ENCODE data around the gene CDC23. TPM values are rescaled to one million over a fixed set of nuclear protein-coding genes. Genes with fewer than 3 reads are reported as not detected.
A peak's percentile ranks its signal among the peaks of the same experiment; 100 is the strongest.

CDC23 gene
- total RNA-seq, 1 donor from 2014 or later, result 14.2 TPM

DNA sequence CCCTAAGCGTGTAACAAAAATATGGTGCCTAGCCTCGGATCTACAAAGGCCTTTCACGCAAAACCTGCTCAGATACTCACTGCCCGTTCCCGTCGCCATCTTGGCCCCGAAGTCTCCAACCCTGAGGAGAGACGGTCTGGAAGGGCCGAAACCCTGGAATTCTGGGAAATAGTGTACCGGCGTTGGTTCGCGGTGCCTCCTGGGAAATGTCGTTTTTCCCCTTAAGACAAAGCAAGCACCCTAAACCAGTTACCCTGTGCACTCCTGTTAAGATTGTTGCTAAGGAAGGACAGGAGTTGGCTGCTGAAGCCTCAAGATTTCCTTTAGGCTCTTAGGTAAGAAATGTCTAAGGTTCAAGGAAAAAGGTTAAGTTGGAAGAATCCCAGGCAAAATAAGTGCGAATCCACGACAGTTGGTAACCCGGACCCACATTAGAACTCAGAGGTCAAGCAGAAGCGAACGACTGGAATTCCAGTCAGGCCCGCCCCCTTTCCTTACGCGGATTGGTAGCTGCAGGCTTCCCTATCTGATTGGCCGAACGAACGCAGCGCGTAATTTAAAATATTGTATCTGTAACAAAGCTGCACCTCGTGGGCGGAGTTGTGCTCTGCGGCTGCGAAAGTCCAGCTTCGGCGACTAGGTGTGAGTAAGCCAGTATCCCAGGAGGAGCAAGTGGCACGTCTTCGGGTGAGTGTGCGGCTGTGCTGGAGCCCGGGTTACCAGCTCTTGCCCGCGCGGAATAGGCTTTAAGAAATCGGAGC lies 34.4 kb downstream of the CDC23 start, which contains the start of the genes BRD8 and KIF20A:
BRD8 (minus strand) TSS at position 115 of the 761 bp plus-strand sequence; CDS start at position 99, 16 bp downstream.
KIF20A (plus strand) TSS at position 597 of the 761 bp plus-strand sequence. CDS start 569 bp downstream, outside the sequence.
- intact Hi-C loops (cut with DNase I), result no loop called here
- peaks cover 25% of the 10 kb centered on the region for H3K4me1 ChIP-seq
- H3K36me3 ChIP-seq, result peaks cover 0 to 18% of the 10 kb centered on the region in 2 donors
- peak in 1 of 2 donors; percentile 96 for DNase-seq (ENCODE audit: extremely low spot score in 2 of 2)
- H3K4me3 ChIP-seq, result peak within 1 kb of the TSS; percentile 72 to 94
- TF ChIP-seq POLR2A (IDR thresholded peaks at IDR 0.05) (peak in 1 of 2 donors; percentile 22), POLR2AphosphoS5 (IDR thresholded peaks at IDR 0.05; ENCODE audit: insufficient read depth in 1 of 2, low read depth in 1 of 2) (peak; percentile 60 to 99)
- TF ChIP-seq, protein P1, sequence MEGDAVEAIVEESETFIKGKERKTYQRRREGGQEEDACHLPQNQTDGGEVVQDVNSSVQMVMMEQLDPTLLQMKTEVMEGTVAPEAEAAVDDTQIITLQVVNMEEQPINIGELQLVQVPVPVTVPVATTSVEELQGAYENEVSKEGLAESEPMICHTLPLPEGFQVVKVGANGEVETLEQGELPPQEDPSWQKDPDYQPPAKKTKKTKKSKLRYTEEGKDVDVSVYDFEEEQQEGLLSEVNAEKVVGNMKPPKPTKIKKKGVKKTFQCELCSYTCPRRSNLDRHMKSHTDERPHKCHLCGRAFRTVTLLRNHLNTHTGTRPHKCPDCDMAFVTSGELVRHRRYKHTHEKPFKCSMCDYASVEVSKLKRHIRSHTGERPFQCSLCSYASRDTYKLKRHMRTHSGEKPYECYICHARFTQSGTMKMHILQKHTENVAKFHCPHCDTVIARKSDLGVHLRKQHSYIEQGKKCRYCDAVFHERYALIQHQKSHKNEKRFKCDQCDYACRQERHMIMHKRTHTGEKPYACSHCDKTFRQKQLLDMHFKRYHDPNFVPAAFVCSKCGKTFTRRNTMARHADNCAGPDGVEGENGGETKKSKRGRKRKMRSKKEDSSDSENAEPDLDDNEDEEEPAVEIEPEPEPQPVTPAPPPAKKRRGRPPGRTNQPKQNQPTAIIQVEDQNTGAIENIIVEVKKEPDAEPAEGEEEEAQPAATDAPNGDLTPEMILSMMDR (IDR thresholded peaks at IDR 0.05), result no peak
- peak within 1 kb of the TSS; percentile 86 for H3K27ac ChIP-seq
- H3K9me3 ChIP-seq, result no peaks in the 10 kb centered on the region
- H3K27me3 ChIP-seq, result no peaks in the 10 kb centered on the region

DNA sequence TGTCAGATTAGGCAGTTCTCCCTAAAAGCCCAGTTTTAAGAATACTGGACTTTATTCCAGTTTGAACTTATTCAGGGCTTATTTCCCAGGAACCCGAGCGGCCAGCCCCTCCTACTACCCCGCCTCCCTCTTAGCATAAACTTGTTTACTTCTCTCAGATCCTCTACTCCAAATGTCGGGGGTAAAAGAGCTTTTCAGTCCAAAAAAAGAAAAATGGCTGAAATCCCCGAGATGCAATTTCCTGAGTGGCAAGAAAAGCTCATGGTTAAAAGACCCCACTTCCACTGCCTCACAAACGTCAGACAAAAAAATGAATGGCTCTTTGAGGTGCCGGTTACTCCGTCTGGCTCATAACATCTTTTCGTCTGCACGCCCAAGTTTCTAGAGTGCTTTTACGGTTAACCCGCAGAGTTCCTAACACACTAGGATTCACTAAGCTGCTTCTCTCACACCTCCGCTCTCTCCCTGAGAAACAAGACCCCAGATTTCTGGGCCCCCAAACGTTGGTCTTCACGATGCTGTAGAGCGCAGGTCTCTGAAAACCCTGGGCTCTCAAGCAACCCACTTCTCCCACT lies 35.1 kb downstream of the CDC23 start:
- Histone ChIP-seq H3K36me3 (peaks cover 0 to 24% of the 10 kb centered on the region in 2 donors), H3K9me3 (no peaks in the 10 kb centered on the region), H3K27me3 (no peaks in the 10 kb centered on the region), H3K4me1 (peaks cover 25% of the 10 kb centered on the region), H3K27ac (peak overlapping the region; percentile 86), H3K4me3 (peak overlapping the region; percentile 72 to 94)
- no peak for DNase-seq (ENCODE audit: extremely low spot score in 2 of 2)
- TF ChIP-seq POLR2AphosphoS5 (IDR thresholded peaks at IDR 0.05; ENCODE audit: insufficient read depth in 1 of 2, low read depth in 1 of 2), result no peak
- TF ChIP-seq POLR2A (IDR thresholded peaks at IDR 0.05), result no peak
- TF ChIP-seq, protein P1 (IDR thresholded peaks at IDR 0.05), result no peak
- intact Hi-C loops (cut with DNase I), result no loop called here

DNA sequence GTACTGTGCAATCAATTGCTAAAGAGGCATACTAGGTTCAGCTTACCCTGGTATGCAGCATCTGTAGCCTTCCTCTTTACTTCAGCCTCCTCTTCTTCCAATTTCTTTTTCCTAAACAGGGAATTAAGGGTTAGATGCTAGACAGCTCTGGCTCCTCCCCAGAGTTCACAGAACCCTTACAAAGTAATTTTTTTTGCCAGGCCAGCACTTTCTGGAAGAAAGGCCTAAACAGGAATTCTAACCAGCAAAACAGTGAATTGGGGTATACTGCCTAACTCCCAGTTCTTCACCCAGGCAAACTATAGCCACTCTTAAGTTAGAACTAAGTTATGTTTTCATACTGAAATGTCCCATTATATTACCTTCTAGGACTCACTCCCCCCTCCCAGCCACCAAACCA lies 42.8 kb downstream of the CDC23 start:
- intact Hi-C loops (cut with DNase I), result no loop called here
- no peak for TF ChIP-seq POLR2A (IDR thresholded peaks at IDR 0.05)
- TF ChIP-seq, protein P1 (IDR thresholded peaks at IDR 0.05), result no peak
- no peak for TF ChIP-seq POLR2AphosphoS5 (IDR thresholded peaks at IDR 0.05; ENCODE audit: insufficient read depth in 1 of 2, low read depth in 1 of 2)
- no peaks in the 10 kb centered on the region for H3K27me3 ChIP-seq
- no peak overlapping the region for H3K27ac ChIP-seq
- H3K4me3 ChIP-seq, result no peak overlapping the region
- peaks cover 0 to 95% of the 10 kb centered on the region in 2 donors for H3K36me3 ChIP-seq
- no peaks in the 10 kb centered on the region for H3K4me1 ChIP-seq
- no peak for DNase-seq (ENCODE audit: extremely low spot score in 2 of 2)
- H3K9me3 ChIP-seq, result no peaks in the 10 kb centered on the region

DNA sequence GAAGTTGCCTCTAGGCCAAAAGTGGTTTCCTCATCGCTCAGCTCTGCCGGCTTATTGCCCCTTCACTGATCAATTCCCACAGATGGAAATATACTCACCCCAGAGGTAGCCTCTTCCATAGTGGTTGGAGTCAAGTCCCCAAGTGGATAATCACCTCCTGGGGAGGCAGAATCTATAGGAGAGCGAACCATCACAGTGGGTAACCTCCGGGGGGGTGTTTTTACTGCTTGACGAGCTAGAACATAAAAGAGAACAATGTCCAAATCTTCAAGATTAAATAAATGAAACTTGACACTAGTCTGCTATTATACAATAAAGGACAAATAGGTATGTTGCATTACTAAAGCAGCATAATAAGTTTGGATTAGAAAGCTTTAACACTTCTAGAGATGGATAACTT lies 44.0 kb downstream of the CDC23 start:
- H3K27me3 ChIP-seq, result no peaks in the 10 kb centered on the region

More for the DNA sequence above, 44.0 kb downstream of the CDC23 start:
- Histone ChIP-seq H3K4me1 (no peaks in the 10 kb centered on the region), H3K27ac (no peak overlapping the region), H3K4me3 (no peak overlapping the region), H3K9me3 (no peaks in the 10 kb centered on the region), H3K36me3 (peaks cover 0 to 96% of the 10 kb centered on the region in 2 donors)
- intact Hi-C loops (cut with DNase I), result no loop called here
- DNase-seq (ENCODE audit: extremely low spot score in 2 of 2), result no peak
- TF ChIP-seq, protein P1 (IDR thresholded peaks at IDR 0.05), result no peak
- TF ChIP-seq POLR2A (IDR thresholded peaks at IDR 0.05), result no peak
- TF ChIP-seq POLR2AphosphoS5 (IDR thresholded peaks at IDR 0.05; ENCODE audit: insufficient read depth in 1 of 2, low read depth in 1 of 2), result no peak
